Heart left ventricle (tissue), 13 donors: Measurements from ENCODE around the gene DIP2C.

ENCODE experiments used
- POLR2A ChIP-seq, 2 donors: fragments of 450-650 bp; IDR thresholded peaks; one replicate each; pipeline ENCODE4 v1.6.1; 2017; ENCODE audit warnings: antibody characterized with exemption in 2 of 2, mild to moderate bottlenecking in 2 of 2, moderate library complexity in 2 of 2
- TF ChIP-seq, protein P1 (sequence below), 12 donors: fragments of 200-600 bp; sonication (generic) in 4 of 12; IDR thresholded peaks; one replicate each; pipeline versions ENCODE4 v1.5.0 to v1.8.0; 2018 to 2022; ENCODE audit warnings: antibody characterized with exemption in 12 of 12, mild to moderate bottlenecking in 5 of 12
- donor health status: ischemic (EF 13 %, LVEDD 7.1; RV severe dilation, severe dysfunction).
- donor health status: DM: no; HTN: yes; CAD: no.
- donor health status: DM: no; HTN: no; CAD: no.
- donor health status: ischemic (EF 25% LVEDD 6.9; RV normal size, moderate dysfunction).
- donor health status: ischemic (EF 25% LVEDD 5.7; RV mildly dilated, moderate dysfunction).
- donor health status: ischemic (EF 35%, LVEDD 5.7; RV mildly dilated, moderate dysfunction).
- donor health status: nonischemic (EF 11% LVEDD 7.7; RV severe dilation, severe dysfunction).
- donor health status: DM: yes; HTN: yes; CAD: no.
- donor health status: PGD.
- donor health status: ischemic (EF 29% LVEDD 5.4; RV normal size, mild dysfunction).
- donor health status: nonischemic (EF 23%, LVEDD 6.1; RV moderate dilation, normal function).

DNA sequence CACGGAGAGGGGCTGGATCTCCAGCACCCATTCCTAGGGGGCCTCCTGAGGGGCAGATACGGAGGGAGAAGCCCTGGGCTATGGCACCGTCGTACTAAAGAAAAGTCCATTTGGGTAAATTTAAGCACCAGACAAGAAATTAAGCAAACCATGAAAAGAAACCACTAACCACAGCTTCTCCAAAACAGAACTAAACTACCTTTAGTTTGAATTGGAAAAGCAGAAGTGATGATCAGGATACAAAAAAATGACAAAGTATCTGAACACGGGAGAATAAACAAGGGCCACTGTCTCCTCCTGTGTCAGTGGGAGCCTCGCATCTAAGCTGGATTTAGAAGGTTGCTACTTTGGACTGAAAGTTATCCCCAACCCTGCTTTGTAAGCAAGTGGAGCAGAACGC is 69.1 kb downstream of the DIP2C start:
- no peak for TF ChIP-seq POLR2A (IDR thresholded peaks at IDR 0.05)
- TF ChIP-seq, protein P1, sequence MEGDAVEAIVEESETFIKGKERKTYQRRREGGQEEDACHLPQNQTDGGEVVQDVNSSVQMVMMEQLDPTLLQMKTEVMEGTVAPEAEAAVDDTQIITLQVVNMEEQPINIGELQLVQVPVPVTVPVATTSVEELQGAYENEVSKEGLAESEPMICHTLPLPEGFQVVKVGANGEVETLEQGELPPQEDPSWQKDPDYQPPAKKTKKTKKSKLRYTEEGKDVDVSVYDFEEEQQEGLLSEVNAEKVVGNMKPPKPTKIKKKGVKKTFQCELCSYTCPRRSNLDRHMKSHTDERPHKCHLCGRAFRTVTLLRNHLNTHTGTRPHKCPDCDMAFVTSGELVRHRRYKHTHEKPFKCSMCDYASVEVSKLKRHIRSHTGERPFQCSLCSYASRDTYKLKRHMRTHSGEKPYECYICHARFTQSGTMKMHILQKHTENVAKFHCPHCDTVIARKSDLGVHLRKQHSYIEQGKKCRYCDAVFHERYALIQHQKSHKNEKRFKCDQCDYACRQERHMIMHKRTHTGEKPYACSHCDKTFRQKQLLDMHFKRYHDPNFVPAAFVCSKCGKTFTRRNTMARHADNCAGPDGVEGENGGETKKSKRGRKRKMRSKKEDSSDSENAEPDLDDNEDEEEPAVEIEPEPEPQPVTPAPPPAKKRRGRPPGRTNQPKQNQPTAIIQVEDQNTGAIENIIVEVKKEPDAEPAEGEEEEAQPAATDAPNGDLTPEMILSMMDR (IDR thresholded peaks at IDR 0.05) = no peak
